Raji (cell line): ENCODE data around the gene CNPY2.

Experiments
- POLR2A ChIP-seq: IDR thresholded peaks from 2 replicates; pipeline ENCODE4 v1.6.1; 2011; ENCODE audit warnings: low read depth, low read length, control low read depth; ENCODE audit not compliant: insufficient read depth

CNPY2 gene

GRCh38 chr12:56282030-56282429 lies 33.8 kb downstream of the CNPY2 start:
- no peak for TF ChIP-seq POLR2A

GRCh38 chr12:56280849-56281248 lies 34.9 kb downstream of the CNPY2 start:
- no peak for TF ChIP-seq POLR2A

- TF ChIP-seq POLR2A: no peak
These were observed 36.9 kb downstream of the CNPY2 start for GRCh38 chr12:56278905-56279304.

GRCh38 chr12:56274299-56274698 lies 41.5 kb downstream of the CNPY2 start:
- no peak for TF ChIP-seq POLR2A

- TF ChIP-seq POLR2A: no peak
These were observed 44.8 kb downstream of the CNPY2 start for GRCh38 chr12:56271031-56271430.

GRCh38 chr12:56267443-56268071 lies 48.2 kb downstream of the CNPY2 start:
- no peak for TF ChIP-seq POLR2A

GRCh38 chr12:56266693-56267442 lies 48.9 kb downstream of the CNPY2 start, which contains the start of gene COQ10A:
Gene COQ10A, plus strand, starts transcription at chr12:56266942. Its CDS starts 177 bp downstream, at chr12:56267119.
- TF ChIP-seq POLR2A: peak; percentile 92

GRCh38 chr12:56261503-56262232 lies 54.1 kb downstream of the CNPY2 start:
- no peak for TF ChIP-seq POLR2A

- no peak for TF ChIP-seq POLR2A
These were observed 54.9 kb downstream of the CNPY2 start for GRCh38 chr12:56260921-56261320.

GRCh38 chr12:56260380-56260779 lies 55.4 kb downstream of the CNPY2 start:
- TF ChIP-seq POLR2A: no peak
